Neuronal stem cell (in vitro differentiated cells): ENCODE results near the gene TMEM87B.
A peak's percentile ranks its signal among the peaks of the same experiment; 100 is the strongest.
"Not testable (repeated sequence)": the region's sequence is repeated elsewhere in the genome, so short reads cannot be mapped to it uniquely, and the experiment has no call there.

Experiments used
- DNase-seq: peaks from one replicate; pipeline ENCODE4 v3.0.0-alpha.2; 2013; ENCODE audit warnings: low spot score
- H2AFZ ChIP-seq: one replicate; pipeline ENCODE4 v1.6.1; 2013; ENCODE audit warnings: mild to moderate bottlenecking, low read length, inconsistent platforms
- H2AK5ac ChIP-seq: 2 replicates; pipeline ENCODE4 v1.6.1; 2013; ENCODE audit warnings: low read depth, mild to moderate bottlenecking, inconsistent platforms, low read length, moderate library complexity, mixed read lengths
- H2BK120ac ChIP-seq: 2 replicates; pipeline ENCODE4 v1.6.1; 2013; ENCODE audit warnings: low read depth, mild to moderate bottlenecking, inconsistent platforms, low read length, moderate library complexity, mixed read lengths
- H2BK12ac ChIP-seq: one replicate; pipeline ENCODE4 v1.6.1; 2013; ENCODE audit warnings: low read length, inconsistent platforms
- H2BK15ac ChIP-seq: 2 replicates; pipeline ENCODE4 v1.6.1; 2013; ENCODE audit warnings: mild to moderate bottlenecking, low read length, inconsistent platforms, mixed read lengths
- H2BK5ac ChIP-seq: one replicate; pipeline ENCODE4 v1.6.1; 2013; ENCODE audit warnings: inconsistent platforms, mild to moderate bottlenecking, low read length, moderate library complexity
- H3K14ac ChIP-seq: one replicate; pipeline ENCODE4 v1.6.1; 2013; ENCODE audit warnings: low read length, inconsistent platforms
- H3K18ac ChIP-seq: 2 replicates; pipeline ENCODE4 v1.6.1; 2013; ENCODE audit warnings: low read length, inconsistent platforms
- H3K23ac ChIP-seq: 2 replicates; pipeline ENCODE4 v1.6.1; 2013; ENCODE audit warnings: low read depth, mild to moderate bottlenecking, mixed read lengths, low read length, inconsistent platforms; ENCODE audit not compliant: poor library complexity
- H3K27ac ChIP-seq: replicated peaks from 3 replicates; pipeline ENCODE4 v1.5.1; 2013; ENCODE audit warnings: low read length, inconsistent platforms
- H3K27me3 ChIP-seq, 3 experiments: 2 replicates each; pipeline ENCODE4 v1.6.1; 2013; ENCODE audit warnings: low read length in 3 of 3, mild to moderate bottlenecking in 2 of 3, inconsistent platforms in 1 of 3, low read depth in 1 of 3, mixed read lengths in 1 of 3, moderate library complexity in 1 of 3; ENCODE audit not compliant: control insufficient read depth in 3 of 3, insufficient read depth in 3 of 3
- H3K36me3 ChIP-seq, 2 donors: replicated peaks in 1 of 2; 2 replicates each; pipeline ENCODE4 v1.6.1; 2013; ENCODE audit warnings: low read length in 2 of 2; ENCODE audit not compliant: control insufficient read depth in 2 of 2, insufficient read depth in 2 of 2
- H3K4ac ChIP-seq: 2 replicates; pipeline ENCODE4 v1.6.1; 2013; ENCODE audit warnings: inconsistent platforms, mild to moderate bottlenecking, low read length, moderate library complexity
- H3K4me1 ChIP-seq, 2 donors: 1 replicate in 1 of 2; 2 replicates in 1 of 2; pipeline ENCODE4 v1.6.1; 2013; ENCODE audit warnings: low read length in 2 of 2, low read depth in 1 of 2; ENCODE audit not compliant: control insufficient read depth in 2 of 2, insufficient read depth in 1 of 2
- H3K4me2 ChIP-seq: one replicate; pipeline ENCODE4 v1.6.1; 2013; ENCODE audit warnings: mild to moderate bottlenecking, low read length, inconsistent platforms; ENCODE audit not compliant: insufficient read depth, poor library complexity, severe bottlenecking
- H3K4me3 ChIP-seq, 2 donors: 2 replicates each; pipeline ENCODE4 v1.5.1; 2013; ENCODE audit warnings: low read length in 2 of 2, mild to moderate bottlenecking in 2 of 2, inconsistent platforms in 1 of 2, moderate library complexity in 1 of 2
- H3K79me1 ChIP-seq: one replicate; pipeline ENCODE4 v1.6.1; 2013; ENCODE audit warnings: low read depth, mild to moderate bottlenecking, inconsistent platforms, low read length, moderate library complexity
- H3K9ac ChIP-seq: one replicate; pipeline ENCODE4 v1.6.1; 2013; ENCODE audit warnings: mild to moderate bottlenecking, low read depth, low read length, inconsistent platforms; ENCODE audit not compliant: poor library complexity
- H3K9me3 ChIP-seq, 2 donors: replicated peaks in 1 of 2; 2 replicates each; pipeline versions ENCODE3 to v1.6.1; 2013; ENCODE audit warnings: low read length in 2 of 2, mild to moderate bottlenecking in 2 of 2, inconsistent platforms in 1 of 2, low read depth in 1 of 2, mixed read lengths in 1 of 2, moderate library complexity in 1 of 2; ENCODE audit not compliant: control insufficient read depth in 2 of 2, insufficient read depth in 1 of 2
- H4K8ac ChIP-seq: one replicate; pipeline ENCODE4 v1.6.1; 2013; ENCODE audit warnings: low read depth, mild to moderate bottlenecking, inconsistent platforms, low read length, moderate library complexity
- H4K91ac ChIP-seq: one replicate; pipeline ENCODE4 v1.6.1; 2013; ENCODE audit warnings: low read length, low read depth, mild to moderate bottlenecking, inconsistent platforms; ENCODE audit not compliant: poor library complexity
- WGBS, 2 donors: extraction: QIAGEN DNeasy Blood & Tissue Kit; methylation state at CpG; one replicate each; pipeline ENCODE4 v1.1.7; 2013; ENCODE audit warnings: missing lambda C conversion rate in 2 of 2, mixed read lengths in 1 of 2; ENCODE audit not compliant: insufficient read length in 2 of 2, insufficient replicate concordance in 1 of 2; ENCODE audit errors: extremely low coverage in 2 of 2; 5-methylcytosine and 5-hydroxymethylcytosine counted together

The TMEM87B gene

DNA sequence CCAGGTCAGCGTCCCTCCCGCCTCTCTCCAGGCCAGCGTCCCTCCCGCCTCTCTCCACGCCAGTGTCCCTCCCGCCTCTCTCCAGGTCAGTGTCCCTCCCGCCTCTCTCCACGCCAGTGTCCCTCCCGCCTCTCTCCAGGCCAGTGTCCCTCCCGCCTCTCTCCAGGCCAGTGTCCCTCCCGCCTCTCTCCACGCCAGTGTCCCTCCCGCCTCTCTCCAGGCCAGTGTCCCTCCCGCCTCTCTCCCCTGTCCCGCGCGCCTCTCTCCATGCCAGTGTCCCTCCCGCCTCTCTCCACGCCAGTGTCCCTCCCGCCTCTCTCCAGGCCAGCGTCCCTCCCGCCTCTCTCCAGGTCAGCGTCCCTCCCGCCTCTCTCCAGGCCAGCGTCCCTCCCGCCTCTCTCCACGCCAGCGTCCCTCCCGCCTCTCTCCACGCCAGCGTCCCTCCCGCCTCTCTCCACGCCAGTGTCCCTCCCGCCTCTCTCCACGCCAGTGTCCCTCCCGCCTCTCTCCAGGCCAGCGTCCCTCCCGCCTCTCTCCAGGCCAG, 84.7 kb downstream of the TMEM87B start:
- not testable (repeated sequence) for H2AK5ac ChIP-seq, H3K18ac ChIP-seq, H4K8ac ChIP-seq, DNase-seq, H2BK12ac ChIP-seq, H2BK5ac ChIP-seq, H3K23ac ChIP-seq, H3K4ac ChIP-seq, H2BK120ac ChIP-seq, H3K9me3 ChIP-seq, H3K14ac ChIP-seq, H3K27ac ChIP-seq, H3K27me3 ChIP-seq, H4K91ac ChIP-seq, H2AFZ ChIP-seq, H2BK15ac ChIP-seq
- Histone ChIP-seq H3K79me1 (peaks cover 11% of the 10 kb centered on the region), H3K4me2 (peak overlapping the region; percentile 59), H3K4me3 (peak overlapping the region in 1 of 2 donors; percentile 86), H3K9ac (peak overlapping the region; percentile 78), H3K4me1 (peaks cover 0 to 22% of the 10 kb centered on the region in 2 donors), H3K36me3 (peaks cover 0 to 13% of the 10 kb centered on the region in 2 donors)
- no CpG with 5 or more reads among the region's 38 CpGs for WGBS, 2 donors

GRCh38 chr2:112140205-112140802, 85.2 kb downstream of the TMEM87B start:
- Histone ChIP-seq H3K27me3 (peaks cover 0 to 5% (median 5%) of the 10 kb centered on the region in 3 experiments), H2BK120ac (no peak overlapping the region), H2BK12ac (no peak overlapping the region), H3K18ac (peak overlapping the region; percentile 93), H2BK15ac (no peak overlapping the region), H3K9me3 (no peaks in the 10 kb centered on the region), H2BK5ac (no peak overlapping the region), H2AFZ (no peak overlapping the region), H3K4me2 (peak overlapping the region; percentile 59), H3K9ac (peak overlapping the region; percentile 78), H3K36me3 (peaks cover 0 to 13% of the 10 kb centered on the region in 2 donors), H3K79me1 (peaks cover 11% of the 10 kb centered on the region), H3K23ac (peak overlapping the region; percentile 66), H3K4ac (no peak overlapping the region), H3K4me1 (peaks cover 0 to 22% of the 10 kb centered on the region in 2 donors), H2AK5ac (peak overlapping the region; percentile 36), H3K4me3 (peak overlapping the region in 1 of 2 donors; percentile 86), H4K8ac (no peak overlapping the region), H3K27ac (peak overlapping the region; percentile 47), H3K14ac (peak overlapping the region; percentile 98), H4K91ac (no peak overlapping the region)
- no CpG with 5 or more reads among the region's 30 CpGs for WGBS, 2 donors
- DNase-seq: no peak

- Histone ChIP-seq H2BK15ac (no peak overlapping the region), H3K9ac (no peak overlapping the region), H2BK120ac (peak overlapping the region; percentile 21), H2AFZ (no peak overlapping the region), H3K27me3 (peaks cover 0 to 5% (median 5%) of the 10 kb centered on the region in 3 experiments), H3K9me3 (no peaks in the 10 kb centered on the region), H3K79me1 (peaks cover 11% of the 10 kb centered on the region), H4K8ac (no peak overlapping the region), H2BK5ac (no peak overlapping the region), H3K18ac (peak overlapping the region; percentile 73), H3K4me1 (peaks cover 0 to 22% of the 10 kb centered on the region in 2 donors), H3K4me3 (no peak overlapping the region), H3K4me2 (peak overlapping the region; percentile 59), H4K91ac (no peak overlapping the region), H3K27ac (no peak overlapping the region), H2AK5ac (peak overlapping the region; percentile 93), H3K36me3 (peaks cover 0 to 13% of the 10 kb centered on the region in 2 donors), H3K14ac (no peak overlapping the region), H2BK12ac (no peak overlapping the region), H3K23ac (peak overlapping the region; percentile 2), H3K4ac (no peak overlapping the region)
- no peak for DNase-seq
- no CpG with 5 or more reads among the region's 20 CpGs for WGBS, 2 donors
These were observed 86.0 kb downstream of the TMEM87B start for GRCh38 chr2:112140899-112141625.

GRCh38 chr2:112141626-112142007, 86.5 kb downstream of the TMEM87B start:
- Histone ChIP-seq H4K8ac (no peak overlapping the region), H3K36me3 (peaks cover 0 to 13% of the 10 kb centered on the region in 2 donors), H2AK5ac (peak overlapping the region; percentile 93), H3K18ac (no peak overlapping the region), H3K79me1 (peaks cover 11% of the 10 kb centered on the region), H3K4me2 (no peak overlapping the region), H3K27me3 (peaks cover 0 to 5% (median 5%) of the 10 kb centered on the region in 3 experiments), H3K4ac (no peak overlapping the region), H2BK120ac (no peak overlapping the region), H3K9me3 (no peaks in the 10 kb centered on the region), H3K9ac (no peak overlapping the region), H3K14ac (no peak overlapping the region), H3K4me3 (no peak overlapping the region), H2BK15ac (no peak overlapping the region), H3K27ac (no peak overlapping the region), H3K4me1 (peaks cover 0 to 22% of the 10 kb centered on the region in 2 donors), H2BK12ac (no peak overlapping the region), H4K91ac (no peak overlapping the region), H3K23ac (peak overlapping the region; percentile 2), H2BK5ac (no peak overlapping the region), H2AFZ (no peak overlapping the region)
- no peak for DNase-seq
- no CpG with 5 or more reads among the region's 7 CpGs for WGBS, 2 donors
